Measurements from ENCODE around the gene GALE.
"Not testable (repeated sequence)": the region's sequence is repeated elsewhere in the genome, so short reads cannot be mapped to it uniquely, and the experiment has no call there.

GALE gene

GRCh38 chr1:23809751-23810171 is 9.2 kb upstream of the GALE start:
- DNase-seq (ENCODE audit: low read depth), result peak; percentile 67

GRCh38 chr1:23807453-23807852 is 6.9 kb upstream of the GALE start:
- no peak for DNase-seq (ENCODE audit: low read depth)

- DNase-seq (ENCODE audit: low read depth), result no peak
Observed at GRCh38 chr1:23806280-23806679, 5.7 kb upstream of the GALE start.

- DNase-seq (ENCODE audit: low read depth), result no peak
Observed at GRCh38 chr1:23805025-23805424, 4.5 kb upstream of the GALE start.

- DNase-seq (ENCODE audit: low read depth), result no peak
Observed at GRCh38 chr1:23804183-23804835, 3.8 kb upstream of the GALE start.

- no peak for DNase-seq (ENCODE audit: low read depth)
Observed at GRCh38 chr1:23803674-23804073, 3.1 kb upstream of the GALE start.

- DNase-seq (ENCODE audit: low read depth), result not testable (repeated sequence)
Observed at GRCh38 chr1:23802809-23803342, 2.3 kb upstream of the GALE start.

- no peak for DNase-seq (ENCODE audit: low read depth)
Observed at GRCh38 chr1:23801876-23802275, 1.3 kb upstream of the GALE start.

- no peak for DNase-seq (ENCODE audit: low read depth)
Observed at GRCh38 chr1:23801338-23801748, 789 bp upstream of the GALE start.

GRCh38 chr1:23799570-23800399 is 769 bp downstream of the GALE start:
- DNase-seq (ENCODE audit: low read depth), result peak; percentile 90

- DNase-seq (ENCODE audit: low read depth), result no peak
Observed at GRCh38 chr1:23799255-23799569, 1.3 kb downstream of the GALE start.

- DNase-seq (ENCODE audit: low read depth), result no peak
Observed at GRCh38 chr1:23798662-23799142, 1.9 kb downstream of the GALE start.

- DNase-seq (ENCODE audit: low read depth), result no peak
Observed at GRCh38 chr1:23797478-23798448, 2.8 kb downstream of the GALE start.

- no peak for DNase-seq (ENCODE audit: low read depth)
Observed at GRCh38 chr1:23796466-23797271, 3.9 kb downstream of the GALE start.

GRCh38 chr1:23795676-23796465 is 4.7 kb downstream of the GALE start:
- DNase-seq (ENCODE audit: low read depth), result no peak

GRCh38 chr1:23794732-23795182 is 5.8 kb downstream of the GALE start:
- not testable (repeated sequence) for DNase-seq (ENCODE audit: low read depth)

- DNase-seq (ENCODE audit: low read depth), result no peak
Observed at GRCh38 chr1:23793861-23794731, 6.5 kb downstream of the GALE start.

GRCh38 chr1:23793018-23793781 is 7.4 kb downstream of the GALE start:
- peak; percentile 71 for DNase-seq (ENCODE audit: low read depth)
